ENCODE data around the gene S100A16. TPM values are rescaled to one million over a fixed set of nuclear protein-coding genes. Genes with fewer than 3 reads are reported as not detected.

Gene S100A16
- total and polyA plus RNA-seq, 12 donors, result 26.2 to 128 (median 76.2) TPM

DNA sequence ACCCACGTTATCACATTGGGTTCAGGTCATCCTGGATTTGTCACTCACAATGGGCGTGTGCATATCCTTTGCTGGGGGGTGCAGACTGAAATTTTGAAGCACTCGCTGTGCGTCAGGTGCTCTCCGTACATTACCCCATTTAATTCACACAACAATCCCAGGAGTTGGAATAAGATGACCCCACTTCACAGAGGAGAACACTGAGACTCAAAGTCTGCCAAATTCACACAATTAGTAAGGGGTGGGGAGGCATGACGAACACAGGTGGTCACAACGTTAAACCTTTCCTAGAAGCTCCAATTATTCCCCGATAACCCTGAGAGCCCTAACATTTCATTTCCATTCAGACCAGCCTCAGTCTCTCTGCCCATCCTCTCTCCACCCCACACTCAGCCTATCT lies 43.5 kb downstream of the S100A16 start:
- 67 to 76% (median 73%) methylated on average over 8 of the region's 8 CpGs for WGBS, 4 donors
- Histone ChIP-seq H3K4me1 (replicated peaks in 1 of 2) (peaks cover 33 to 44% of the 10 kb centered on the region in 2 donors), H3K36me3 (replicated peaks in 1 of 2) (no peaks in the 10 kb centered on the region), H3K27me3 (no peaks in the 10 kb centered on the region), H3K4me3 (no peak overlapping the region), H3K9me3 (replicated peaks in 1 of 3) (no peaks in the 10 kb centered on the region), H3K27ac (no peak overlapping the region)
- no peak for DNase-seq
- intact Hi-C loops (cut with DNase I), result loop anchor here (2.0 to 5.0 kb wide), 3 partner anchors 37 to 61 kb away; no protein-coding TSS in a partner anchor
- TF ChIP-seq, protein P1, sequence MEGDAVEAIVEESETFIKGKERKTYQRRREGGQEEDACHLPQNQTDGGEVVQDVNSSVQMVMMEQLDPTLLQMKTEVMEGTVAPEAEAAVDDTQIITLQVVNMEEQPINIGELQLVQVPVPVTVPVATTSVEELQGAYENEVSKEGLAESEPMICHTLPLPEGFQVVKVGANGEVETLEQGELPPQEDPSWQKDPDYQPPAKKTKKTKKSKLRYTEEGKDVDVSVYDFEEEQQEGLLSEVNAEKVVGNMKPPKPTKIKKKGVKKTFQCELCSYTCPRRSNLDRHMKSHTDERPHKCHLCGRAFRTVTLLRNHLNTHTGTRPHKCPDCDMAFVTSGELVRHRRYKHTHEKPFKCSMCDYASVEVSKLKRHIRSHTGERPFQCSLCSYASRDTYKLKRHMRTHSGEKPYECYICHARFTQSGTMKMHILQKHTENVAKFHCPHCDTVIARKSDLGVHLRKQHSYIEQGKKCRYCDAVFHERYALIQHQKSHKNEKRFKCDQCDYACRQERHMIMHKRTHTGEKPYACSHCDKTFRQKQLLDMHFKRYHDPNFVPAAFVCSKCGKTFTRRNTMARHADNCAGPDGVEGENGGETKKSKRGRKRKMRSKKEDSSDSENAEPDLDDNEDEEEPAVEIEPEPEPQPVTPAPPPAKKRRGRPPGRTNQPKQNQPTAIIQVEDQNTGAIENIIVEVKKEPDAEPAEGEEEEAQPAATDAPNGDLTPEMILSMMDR (IDR thresholded peaks at IDR 0.05), result no peak
- TF ChIP-seq POLR2A (IDR thresholded peaks at IDR 0.05), result no peak

- H3K27me3 ChIP-seq, result no peaks in the 10 kb centered on the region
- WGBS, 4 donors, result 9 to 13% (median 10%) methylated on average over 12 to 25 of the region's 25 CpGs
- peak; percentile 84 to 96 (median 92) for DNase-seq
- TF ChIP-seq POLR2A (IDR thresholded peaks at IDR 0.05), result no peak
- TF ChIP-seq, protein P1 (IDR thresholded peaks at IDR 0.05), result peak; percentile 99 to 100 (median 99)
- intact Hi-C loops (cut with DNase I), result loop anchor here (2.0 to 5.0 kb wide), 3 partner anchors 36 to 60 kb away; no protein-coding TSS in a partner anchor
- peak overlapping the region in 1 of 4 donors; percentile 3 for H3K4me3 ChIP-seq
- peak overlapping the region in 3 of 5 donors; percentile 40 to 69 (median 64) for H3K27ac ChIP-seq
- no peaks in the 10 kb centered on the region for H3K36me3 ChIP-seq (replicated peaks in 1 of 2)
- no peaks in the 10 kb centered on the region for H3K9me3 ChIP-seq (replicated peaks in 1 of 3)
- H3K4me1 ChIP-seq (replicated peaks in 1 of 2), result peaks cover 33 to 44% of the 10 kb centered on the region in 2 donors
These were observed 44.4 kb downstream of the S100A16 start for GRCh38 chr1:153568367-153569099.

DNA sequence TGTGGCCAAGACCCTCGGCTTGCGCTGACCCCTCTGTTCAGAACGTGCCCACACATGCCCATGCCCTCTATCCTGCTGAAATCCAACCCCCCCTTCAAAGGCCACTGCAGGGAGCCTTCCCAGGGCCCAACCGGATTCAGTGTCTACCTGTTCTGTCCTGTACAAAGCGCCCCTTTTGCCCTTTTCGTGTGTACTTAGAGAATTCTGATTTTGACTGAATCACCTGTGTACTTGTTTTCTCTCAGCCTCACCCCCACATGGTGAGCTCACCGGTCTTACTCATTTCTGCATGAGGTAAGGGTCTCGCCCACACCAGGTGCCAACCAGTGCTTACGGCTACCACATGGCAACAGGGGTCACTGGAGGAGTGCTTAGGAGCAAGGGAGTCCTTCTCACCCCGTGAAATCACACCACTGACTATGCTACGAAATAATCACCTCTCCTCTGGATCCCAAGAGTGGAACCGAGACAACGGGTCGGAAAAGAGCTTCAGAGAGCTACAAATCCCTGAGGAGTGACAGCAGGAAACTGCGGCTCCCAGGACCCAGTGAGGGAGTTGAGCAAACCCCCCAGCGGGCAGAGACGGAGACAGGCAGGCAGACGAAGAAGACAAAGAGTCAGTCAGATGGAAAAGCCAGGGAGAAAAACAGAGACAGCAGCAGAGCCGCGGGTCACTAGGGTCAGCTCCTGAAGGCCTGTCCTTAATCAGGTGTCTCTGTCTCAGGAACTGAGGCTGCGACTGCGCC lies 45.1 kb downstream of the S100A16 start:
- Histone ChIP-seq H3K27me3 (no peaks in the 10 kb centered on the region), H3K27ac (peak overlapping the region in 3 of 5 donors; percentile 40 to 90 (median 69)), H3K9me3 (replicated peaks in 1 of 3) (no peaks in the 10 kb centered on the region), H3K4me1 (replicated peaks in 1 of 2) (peaks cover 29 to 38% of the 10 kb centered on the region in 2 donors), H3K36me3 (replicated peaks in 1 of 2) (no peaks in the 10 kb centered on the region), H3K4me3 (no peak overlapping the region)
- intact Hi-C loops (cut with DNase I), result loop anchor here (2.0 to 5.0 kb wide), 4 partner anchors 35 to 59 kb away; no protein-coding TSS in a partner anchor
- DNase-seq, result peak in 1 of 7 donors; percentile 21
- WGBS, 4 donors, result 80 to 87% (median 84%) methylated on average over 18 to 22 of the region's 22 CpGs
- no peak for TF ChIP-seq POLR2A (IDR thresholded peaks at IDR 0.05)
- TF ChIP-seq, protein P1 (IDR thresholded peaks at IDR 0.05), result no peak
